GM13976 (cell line): ENCODE results near the gene MS4A4E.
"Not testable (repeated sequence)": the region's sequence is repeated elsewhere in the genome, so short reads cannot be mapped to it uniquely, and the experiment has no call there.

Experiments
- DNase-seq: peaks from one replicate; pipeline ENCODE4 v3.0.0; 2012; ENCODE audit warnings: low spot score
- CTCF ChIP-seq: IDR thresholded peaks from 2 replicates; pipeline ENCODE4 v1.5.1; 2012; ENCODE audit warnings: borderline replicate concordance, mild to moderate bottlenecking; ENCODE audit not compliant: insufficient read depth; ENCODE audit errors: extremely low read depth, missing control alignments, control extremely low read depth
- in situ Hi-C: fragments of 300-500 bp; cut with MboI; formaldehyde crosslinking; loops from one replicate; pipeline ENCODE4 v1.12.0; 2022; ENCODE audit warnings: low sequenced_read_pairs, mixed read lengths, inconsistent platforms; ENCODE audit not compliant: unreplicated experiment

The MS4A4E gene

GRCh38 chr11:60155931-60156330 lies 87.0 kb downstream of the MS4A4E start:
- no peak for TF ChIP-seq CTCF
- in situ Hi-C loops = no loop called here
- no peak for DNase-seq

- DNase-seq, in situ Hi-C loops: not testable (repeated sequence)
These were observed 90.2 kb downstream of the MS4A4E start for GRCh38 chr11:60152727-60153126.

- in situ Hi-C loops = no loop called here
- no peak for DNase-seq
- no peak for TF ChIP-seq CTCF
These were observed 92.7 kb downstream of the MS4A4E start for GRCh38 chr11:60150279-60150678.
